K562 (cell line): ENCODE measurements around the gene CCDC141. TPM values are rescaled to one million over a fixed set of nuclear protein-coding genes. Genes with fewer than 3 reads are reported as not detected.

Experiments
- ATAC-seq: fragments of 200-7000 bp; cut with Tn5 transposase; 3 replicates; pipeline ENCODE4 v1.9.1; 2020; ENCODE audit warnings: moderate library complexity
- BruUV-seq: library from RNA; stranded (reverse); fragments of 400-500 nt; replicated peaks from 2 replicates; lab custom pipeline; 2021; lab: Mats Ljungman, UMichigan
- CTCF ChIA-PET: fragments of 300-600 bp; formaldehyde crosslinking; extraction: SDS; loops from one replicate; lab custom pipeline; 2021; ENCODE audit warnings: low intra/inter-chr PET ratio; lab: Yijun Ruan, JAX
- POLR2A ChIA-PET: fragments of 300-600, 350-650 bp; sonication (Branson Sonifier 250); formaldehyde crosslinking; extraction: SDS; loops from one replicate; lab custom pipeline; 2021; ENCODE audit warnings: antibody characterized with exemption, inconsistent platforms; lab: Yijun Ruan, JAX
- DNase-seq, 4 experiments: peaks; one replicate each; pipeline versions ENCODE4 v3.0.0 to v3.0.0-alpha.2; 2011 to 2018; ENCODE audit warnings: low spot score in 3 of 4, mixed read lengths in 3 of 4; ENCODE audit errors: extremely low read depth in 1 of 4
- FAIRE-seq: peaks from 2 replicates; lab custom pipeline; 2011; peaks lifted over from hg19 to GRCh38; lab: Jason Lieb, UNC
- H2AFZ ChIP-seq: 2 replicates; pipeline ENCODE4 v1.6.0; 2011; ENCODE audit warnings: low read depth, low read length, control low read depth, inconsistent platforms
- H3K27ac ChIP-seq: fragments of 200-600 bp; 3 replicates; pipeline ENCODE4 v1.8.0; 2011; ENCODE audit warnings: low read depth, mild to moderate bottlenecking, control low read depth, inconsistent platforms, low read length, moderate library complexity, mixed read lengths; ENCODE audit errors: extremely low read depth
- H3K27me3 ChIP-seq, 2 experiments: fragments of 300-600 bp in 1 of 2; 2 replicates in 1 of 2; 3 replicates in 1 of 2; pipeline versions ENCODE4 v1.6.0 to v1.8.0; 2011; ENCODE audit warnings: inconsistent platforms in 2 of 2, low read length in 2 of 2, mild to moderate bottlenecking in 1 of 2, mixed read lengths in 1 of 2, moderate library complexity in 1 of 2; ENCODE audit not compliant: control insufficient read depth in 2 of 2, insufficient read depth in 2 of 2
- H3K36me3 ChIP-seq: fragments of 300-600 bp; 3 replicates; pipeline ENCODE4 v1.8.0; 2011; ENCODE audit warnings: mild to moderate bottlenecking, low read length, inconsistent platforms; ENCODE audit not compliant: control insufficient read depth, insufficient read depth
- H3K4me1 ChIP-seq, 2 experiments: fragments of 200-600 bp in 1 of 2; replicated peaks in 1 of 2; 2 replicates in 1 of 2; 3 replicates in 1 of 2; pipeline versions ENCODE4 v1.5.1 to v1.8.0; 2011; ENCODE audit warnings: inconsistent platforms in 2 of 2, low read length in 2 of 2, mild to moderate bottlenecking in 1 of 2, mixed read lengths in 1 of 2, moderate library complexity in 1 of 2; ENCODE audit not compliant: control insufficient read depth in 2 of 2, insufficient read depth in 2 of 2
- H3K4me2 ChIP-seq: 2 replicates; pipeline ENCODE4 v1.6.1; 2011; ENCODE audit warnings: low read length, control low read depth, inconsistent platforms, mixed read lengths; ENCODE audit not compliant: insufficient read depth
- H3K4me3 ChIP-seq: fragments of 200-600 bp; sonication (generic), shearing (Covaris generic); 2 replicates; pipeline ENCODE4 v1.5.1; 2016; ENCODE audit warnings: control low read depth, inconsistent platforms
- H3K79me2 ChIP-seq: fragments of 200-600 bp; 3 replicates; pipeline ENCODE4 v1.8.0; 2011; ENCODE audit warnings: low read length, inconsistent platforms; ENCODE audit not compliant: control insufficient read depth, insufficient read depth
- H3K9ac ChIP-seq, 2 experiments: 2 replicates each; pipeline versions ENCODE4 v1.6.0 to v1.6.1; 2011; ENCODE audit warnings: low read depth in 2 of 2, low read length in 2 of 2, control low read depth in 1 of 2, inconsistent platforms in 1 of 2, mild to moderate bottlenecking in 1 of 2, mixed read lengths in 1 of 2; ENCODE audit not compliant: insufficient read depth in 1 of 2
- H3K9me1 ChIP-seq: one replicate; pipeline ENCODE4 v1.6.0; 2011; ENCODE audit warnings: inconsistent platforms, mild to moderate bottlenecking, low read length, moderate library complexity; ENCODE audit not compliant: control insufficient read depth, insufficient read depth
- H3K9me3 ChIP-seq: replicated peaks from 2 replicates; pipeline ENCODE4 v1.5.1; 2011; ENCODE audit warnings: low read depth, low read length, inconsistent platforms; ENCODE audit not compliant: control insufficient read depth, insufficient read depth
- H4K20me1 ChIP-seq: replicated peaks from 2 replicates; pipeline ENCODE4 v1.6.1; 2011; ENCODE audit warnings: low read length, inconsistent platforms, mixed read lengths; ENCODE audit not compliant: control insufficient read depth, insufficient read depth
- BRD4 ChIP-seq: fragments of 200-600 bp; sonication (generic); IDR thresholded peaks from 2 replicates; pipeline ENCODE4 v1.6.1; 2017; ENCODE audit warnings: inconsistent platforms
- CCAR2 ChIP-seq: fragments of 200-400 bp; formaldehyde crosslinking; IDR thresholded peaks from 2 replicates; pipeline ENCODE4 v1.6.1; 2017; ENCODE audit warnings: mild to moderate bottlenecking, low read depth, low read length
- CXXC5 ChIP-seq: fragments of 250-450 bp; sonication (Bioruptor Pico); IDR thresholded peaks from 2 replicates; pipeline ENCODE4 v1.8.0; 2022; ENCODE audit warnings: inconsistent platforms, mild to moderate bottlenecking, moderate library complexity
- DDX20 ChIP-seq: fragments of 450-650 bp; IDR thresholded peaks from 2 replicates; pipeline ENCODE4 v1.6.1; 2016; ENCODE audit warnings: missing genetic modification characterization, low read depth, mild to moderate bottlenecking, missing compliant biosample characterization, moderate library complexity
- SAFB2 ChIP-seq: fragments of 200-400 bp; formaldehyde crosslinking; IDR thresholded peaks from 2 replicates; pipeline ENCODE4 v1.6.1; 2018; ENCODE audit warnings: borderline replicate concordance, low read length, low read depth, moderate library complexity; ENCODE audit not compliant: severe bottlenecking
- SIN3B ChIP-seq: fragments of 450-650 bp; IDR thresholded peaks from 2 replicates; pipeline ENCODE4 v1.6.1; 2017; ENCODE audit warnings: low read depth, mild to moderate bottlenecking, moderate library complexity
- TCF3 ChIP-seq: sonication (generic); formaldehyde crosslinking; IDR thresholded peaks from 2 replicates; pipeline ENCODE4 v1.4.0; 2020; ENCODE audit warnings: mild to moderate bottlenecking, missing genetic modification reagents
- ZFP1 ChIP-seq: fragments of 450-650 bp; formaldehyde crosslinking; IDR thresholded peaks from 2 replicates; pipeline ENCODE4 v1.4.0; 2020; ENCODE audit warnings: mild to moderate bottlenecking, mixed read lengths
- WGBS: fragments of 100-300 bp; shearing (Covaris generic); methylation state at CpG from one replicate; pipeline ENCODE4 v1.1.6; 2016; ENCODE audit warnings: low coverage, mixed read lengths; ENCODE audit not compliant: insufficient coverage; ENCODE audit errors: missing lambda C conversion rate; 5-methylcytosine and 5-hydroxymethylcytosine counted together
- in situ Hi-C: fragments of 300-500 bp; cut with MboI; formaldehyde crosslinking; loops from 4 replicates; pipeline ENCODE4 v1.15.0; 2018; ENCODE audit warnings: inconsistent platforms, mixed read lengths
- intact Hi-C: fragments of 100-400 bp; cut with micrococcal nuclease; formaldehyde crosslinking; loops from 2 replicates; pipeline ENCODE4 v1.14.2; 2022
- polyA plus RNA-seq, 8 experiments: library from polyadenylated mRNA; depleted of rRNA in 4 of 8; stranded (reverse) in 5 of 8; unstranded in 3 of 8; fragments of >200 nt; fragmentation: Nextera tagmentation in 2 of 8; fragmentation: Illumina TruSeq in 1 of 8; extraction: Ambion mirVana in 2 of 8; extraction: Trizol in 1 of 8; gene quantifications; 2 replicates each; pipeline versions ENCODE4 v1.2.1 to v1.2.3, GENCODE V29; 2011 to 2014; ENCODE audit warnings: inconsistent platforms in 1 of 8, missing spikeins in 1 of 8
- total RNA-seq, 7 experiments: library from RNA; depleted of rRNA in 6 of 7; stranded (reverse); fragments of >200 nt in 6 of 7; fragmentation: Illumina TruSeq in 2 of 7; extraction: Trizol in 2 of 7; gene quantifications; 2 replicates each; pipeline versions ENCODE4 v1.2.1 to v1.2.3, GENCODE V29; 2011 to 2021; ENCODE audit warnings: low replicate concordance in 1 of 7
- TF ChIP-seq, protein P1 (sequence below): sonication (generic); formaldehyde crosslinking; IDR thresholded peaks from 2 replicates; pipeline ENCODE4 v1.8.0; 2022; ENCODE audit warnings: mild to moderate bottlenecking, low read depth, missing genetic modification reagents
- TF ChIP-seq, protein P2 (sequence below): fragments of 250-450 bp; sonication (Bioruptor Pico); IDR thresholded peaks from 2 replicates; pipeline ENCODE4 v1.9.0; 2021; ENCODE audit warnings: mild to moderate bottlenecking

The CCDC141 gene
- total and polyA plus RNA-seq, 9 of the 15 experiments (the other 6 are each of a cell fraction or from before 2014, with no cell fraction given): 0.09 TPM; not detected in 8

DNA sequence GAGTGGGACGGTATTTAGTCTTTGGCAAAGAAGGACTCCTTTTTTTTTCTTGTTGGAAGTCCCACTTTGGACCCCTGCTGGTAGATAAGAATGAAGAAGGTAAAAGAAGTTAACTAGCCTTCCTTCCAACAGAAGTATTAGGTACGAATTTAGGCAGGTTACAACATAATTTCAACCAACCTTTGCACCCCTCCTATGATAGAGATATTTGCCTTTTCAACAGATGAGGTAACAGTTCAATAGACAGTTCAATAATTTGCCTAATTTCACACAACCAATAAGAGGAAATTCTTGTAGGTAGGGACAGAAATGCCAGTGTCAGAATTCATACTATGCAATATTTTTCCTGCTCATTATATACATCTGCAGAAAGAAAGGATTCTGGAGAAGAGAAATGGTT is 100.8 kb downstream of the CCDC141 start:
- no peak overlapping the region for H3K4me2 ChIP-seq
- no peak for FAIRE-seq
- H3K9ac ChIP-seq: no peak overlapping the region
- no peaks in the 10 kb centered on the region for H3K27me3 ChIP-seq
- DNase-seq: no peak
- H4K20me1 ChIP-seq: no peaks in the 10 kb centered on the region
- POLR2A ChIA-PET: no interaction called here
- H3K9me3 ChIP-seq: no peaks in the 10 kb centered on the region
- no peak overlapping the region for H3K4me3 ChIP-seq
- no TSS peak for BruUV-seq
- in situ Hi-C loops: no loop called here
- H2AFZ ChIP-seq: no peak overlapping the region
- no peak overlapping the region for H3K27ac ChIP-seq
- CTCF ChIA-PET: no interaction called here
- no peak for TF ChIP-seq SIN3B
- TF ChIP-seq BRD4: no peak
- TF ChIP-seq DDX20 (tag): no peak
- TF ChIP-seq SAFB2: no peak
- TF ChIP-seq, protein P1, sequence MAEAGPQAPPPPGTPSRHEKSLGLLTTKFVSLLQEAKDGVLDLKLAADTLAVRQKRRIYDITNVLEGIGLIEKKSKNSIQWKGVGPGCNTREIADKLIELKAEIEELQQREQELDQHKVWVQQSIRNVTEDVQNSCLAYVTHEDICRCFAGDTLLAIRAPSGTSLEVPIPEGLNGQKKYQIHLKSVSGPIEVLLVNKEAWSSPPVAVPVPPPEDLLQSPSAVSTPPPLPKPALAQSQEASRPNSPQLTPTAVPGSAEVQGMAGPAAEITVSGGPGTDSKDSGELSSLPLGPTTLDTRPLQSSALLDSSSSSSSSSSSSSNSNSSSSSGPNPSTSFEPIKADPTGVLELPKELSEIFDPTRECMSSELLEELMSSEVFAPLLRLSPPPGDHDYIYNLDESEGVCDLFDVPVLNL: no peak
- TF ChIP-seq CXXC5 (CRISPR knock-in tag): no peak
- TF ChIP-seq, protein P2, sequence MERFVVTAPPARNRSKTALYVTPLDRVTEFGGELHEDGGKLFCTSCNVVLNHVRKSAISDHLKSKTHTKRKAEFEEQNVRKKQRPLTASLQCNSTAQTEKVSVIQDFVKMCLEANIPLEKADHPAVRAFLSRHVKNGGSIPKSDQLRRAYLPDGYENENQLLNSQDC (CRISPR knock-in tag): no peak
- TF ChIP-seq ZFP1 (CRISPR knock-in tag): no peak
- no peak for TF ChIP-seq TCF3 (CRISPR knock-in tag)
- TF ChIP-seq CCAR2: no peak
- WGBS: 0% methylated on average over 2 of the region's 2 CpGs
- no peak for ATAC-seq
- H3K4me1 ChIP-seq: no peaks in the 10 kb centered on the region
- no peaks in the 10 kb centered on the region for H3K79me2 ChIP-seq
- H3K9me1 ChIP-seq: no peaks in the 10 kb centered on the region
- no peaks in the 10 kb centered on the region for H3K36me3 ChIP-seq
- intact Hi-C loops: no loop called here
